Kidney capillary endothelial cell (primary cell): ENCODE results near the gene UMODL1.
"Not testable (repeated sequence)": the region's sequence is repeated elsewhere in the genome, so short reads cannot be mapped to it uniquely, and the experiment has no call there.

Experiments
- DNase-seq: peaks from one replicate; pipeline ENCODE4 v3.0.0-alpha.2; 2018; ENCODE audit warnings: low spot score

Gene UMODL1

DNA sequence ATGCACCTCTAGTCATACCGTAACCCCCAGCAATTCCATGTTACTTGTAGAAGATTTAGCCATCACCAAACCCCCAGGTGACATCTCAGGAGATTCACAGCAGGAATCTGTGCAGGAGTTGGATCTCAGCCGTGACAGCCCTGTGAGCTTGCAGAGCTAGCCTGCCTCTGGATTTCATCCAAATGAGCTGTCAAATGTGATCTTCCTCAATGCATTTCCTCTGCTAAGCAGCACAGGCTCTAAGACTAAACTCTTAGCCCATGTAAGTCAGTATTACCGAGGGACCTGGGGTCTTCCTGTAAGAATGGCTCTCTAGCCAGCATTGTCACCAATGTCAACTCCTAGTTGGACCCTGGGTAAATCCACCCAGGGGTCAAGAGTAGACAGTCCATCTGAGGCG is 41.7 kb downstream of the UMODL1 start:
- peak; percentile 44 for DNase-seq

DNA sequence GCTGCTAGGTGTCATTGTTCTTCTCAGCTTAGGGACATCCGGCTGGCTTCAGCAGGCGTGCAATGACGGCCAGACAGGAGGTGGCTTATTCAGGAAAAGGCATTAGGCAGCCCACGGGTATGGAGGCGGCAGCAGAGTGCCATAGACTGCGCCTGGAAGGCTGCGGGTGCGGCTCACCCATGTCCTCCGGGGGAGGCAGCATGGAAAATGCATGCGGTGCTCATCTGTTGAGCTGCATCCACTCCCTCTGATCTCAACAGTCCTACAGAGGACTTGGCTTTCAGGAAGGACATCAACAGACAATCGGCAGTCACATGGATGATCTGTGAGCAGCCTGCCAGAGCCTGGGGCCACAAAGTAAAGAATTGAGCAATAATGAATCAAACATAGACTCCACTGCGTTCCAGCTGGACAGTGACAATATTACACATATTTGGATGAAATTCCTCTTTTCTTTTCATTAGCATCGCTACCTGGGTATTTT is 42.9 kb downstream of the UMODL1 start:
- DNase-seq, result peak; percentile 30

DNA sequence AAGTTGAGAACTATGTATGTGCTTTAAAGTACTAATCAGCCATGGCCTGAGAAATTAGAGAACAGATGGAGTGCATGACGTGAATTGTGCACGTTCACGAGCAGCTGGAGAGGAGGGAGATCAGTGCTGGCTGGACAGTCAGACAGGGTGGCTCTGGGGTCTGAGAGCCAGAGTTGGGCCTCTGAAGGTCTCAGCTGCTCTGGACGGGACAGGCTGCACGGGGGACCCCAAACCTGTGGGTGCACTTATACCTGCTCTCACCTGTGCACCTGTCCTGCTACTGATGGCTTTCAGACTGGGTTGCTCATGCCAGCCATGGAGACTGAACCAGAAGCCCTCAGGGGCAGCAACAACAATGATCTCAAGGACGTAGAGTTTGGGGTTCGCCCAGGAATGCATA is 43.5 kb downstream of the UMODL1 start:
- no peak for DNase-seq

DNA sequence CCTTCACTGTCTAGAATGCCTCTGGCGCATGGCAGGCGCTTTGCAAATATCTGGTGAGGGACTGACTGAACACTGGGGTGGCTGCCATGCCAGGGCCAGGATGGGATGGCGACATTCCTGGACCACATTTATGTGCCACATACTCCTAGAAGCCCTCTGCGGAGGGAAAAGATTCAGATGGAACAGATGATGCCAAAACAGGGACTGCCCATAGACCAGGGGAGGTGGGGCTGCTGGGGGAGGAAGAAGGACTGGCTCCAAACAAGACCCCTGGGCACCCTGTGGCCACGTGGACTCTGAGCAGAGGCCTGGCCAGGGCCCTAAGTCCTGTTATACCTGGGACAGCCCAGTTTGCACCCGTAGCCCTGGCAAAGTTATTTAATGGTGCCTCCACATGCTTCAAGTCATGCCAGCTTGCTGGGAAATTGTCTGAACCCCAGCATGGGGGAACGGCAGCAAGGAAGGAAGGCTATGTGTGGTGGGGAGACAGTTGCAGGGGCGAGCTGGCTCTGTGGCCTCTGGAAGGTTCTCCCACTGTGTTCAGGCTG is 44.1 kb downstream of the UMODL1 start:
- DNase-seq, result no peak

DNA sequence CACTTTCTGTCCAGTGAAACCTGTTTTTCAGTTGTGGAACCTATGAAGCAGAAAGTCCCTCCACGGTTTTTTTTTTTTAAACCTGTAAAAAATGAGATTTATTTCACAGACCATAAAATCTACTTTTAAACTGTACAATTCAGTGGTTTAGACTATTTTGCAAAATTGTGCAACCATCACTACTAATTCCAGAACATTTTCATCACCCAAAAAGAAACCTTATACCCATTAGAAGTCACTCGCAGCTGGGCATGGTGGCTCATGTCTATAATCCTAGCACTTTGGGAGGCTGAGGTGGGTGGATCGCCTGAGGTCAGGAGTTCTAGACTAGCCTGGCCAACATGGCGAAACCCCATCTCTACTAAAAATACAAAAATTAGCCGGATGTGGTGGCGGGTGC is 45.4 kb downstream of the UMODL1 start:
- DNase-seq, result not testable (repeated sequence)

DNA sequence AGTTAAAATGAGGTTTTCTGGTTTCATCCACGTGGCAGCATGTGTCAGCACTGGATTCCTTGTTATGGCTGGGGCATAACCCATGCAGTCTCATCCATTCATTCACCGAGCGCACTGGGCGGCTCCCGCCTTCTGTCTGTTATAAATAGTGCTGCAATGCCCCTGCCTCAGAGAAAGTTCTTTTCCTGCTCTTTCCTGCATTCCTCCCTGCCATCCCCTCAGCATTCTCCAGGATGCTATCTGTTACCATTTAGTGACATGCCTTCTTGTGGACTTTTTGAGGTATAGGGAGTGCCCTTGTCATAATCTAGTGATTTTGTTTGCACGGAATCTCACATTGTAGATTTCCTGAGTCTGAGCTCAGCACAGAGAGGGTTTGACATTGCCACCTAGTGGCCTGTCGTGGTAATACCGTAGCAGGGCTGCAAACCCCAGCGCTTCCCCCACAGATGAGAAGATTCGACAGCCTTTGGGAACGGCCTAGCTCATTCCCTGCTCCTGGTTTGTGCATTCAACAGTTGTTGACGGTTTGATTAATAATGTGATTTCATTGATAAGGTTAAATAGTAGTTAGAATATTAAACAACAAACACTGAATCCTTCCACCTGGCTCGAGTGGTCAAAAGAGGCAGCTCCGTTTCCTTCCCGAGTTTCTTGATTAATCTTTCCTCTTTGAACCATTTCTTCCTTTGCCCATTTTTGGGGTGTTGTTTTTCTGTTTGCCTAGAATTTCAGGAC is 46.3 kb downstream of the UMODL1 start:
- DNase-seq, result peak; percentile 74

DNA sequence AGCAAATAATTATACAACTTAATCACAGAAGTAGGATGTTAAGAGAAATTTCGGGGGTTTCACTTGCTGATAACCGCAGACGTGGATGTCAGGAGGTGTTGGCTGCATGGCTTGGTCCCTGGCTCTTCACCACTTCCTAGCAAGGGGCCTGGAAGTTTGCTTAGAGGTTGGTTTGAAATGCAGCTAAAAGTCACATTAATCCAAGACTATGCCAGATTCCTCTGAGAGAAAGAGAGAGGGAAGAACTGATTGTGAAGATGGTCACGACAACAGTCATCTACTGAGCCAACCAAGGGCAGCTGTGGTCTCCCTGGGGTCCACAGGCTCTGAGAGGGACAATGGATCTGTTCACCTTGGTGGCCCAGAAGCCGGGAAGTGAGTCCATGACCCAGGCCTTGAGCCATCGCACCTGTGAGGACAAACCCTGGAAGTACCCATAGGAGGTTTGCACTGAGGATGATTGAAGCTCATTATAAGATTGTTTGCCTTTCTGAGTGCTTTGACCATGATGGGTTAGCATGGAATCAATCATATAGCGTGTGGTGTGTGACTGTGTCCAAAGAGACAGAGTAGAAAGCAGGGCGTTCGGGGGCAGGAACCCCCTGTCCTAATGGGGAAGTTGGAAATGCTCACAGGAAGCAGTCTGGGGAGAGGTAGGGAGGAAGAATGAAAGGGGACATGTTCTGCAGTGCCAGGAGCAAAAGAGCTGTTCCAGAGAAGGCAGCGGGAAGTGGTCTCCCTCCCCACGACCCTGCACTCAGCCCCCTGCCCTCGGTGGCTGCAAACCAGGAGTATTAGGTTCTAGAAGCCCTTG is 47.1 kb downstream of the UMODL1 start:
- no peak for DNase-seq

DNA sequence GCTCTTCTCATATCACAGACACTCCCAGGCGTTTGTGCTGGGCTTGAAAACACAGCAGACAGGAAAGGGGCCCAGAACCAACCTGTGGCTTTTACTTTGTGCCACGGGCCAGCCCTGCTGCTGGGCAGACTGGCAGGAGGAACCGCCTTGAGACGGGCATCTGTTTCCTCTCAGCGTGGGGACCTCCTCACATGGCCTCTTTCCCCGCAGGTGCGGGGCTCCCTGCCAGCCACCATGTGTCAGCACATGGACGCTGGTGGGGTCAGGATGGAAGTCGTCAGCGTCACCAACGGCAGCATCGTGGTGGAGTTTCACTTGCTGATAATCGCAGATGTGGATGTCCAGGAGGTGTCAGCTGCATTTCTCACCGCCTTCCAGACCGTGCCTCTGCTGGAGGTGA is 47.8 kb downstream of the UMODL1 start:
- no peak for DNase-seq

DNA sequence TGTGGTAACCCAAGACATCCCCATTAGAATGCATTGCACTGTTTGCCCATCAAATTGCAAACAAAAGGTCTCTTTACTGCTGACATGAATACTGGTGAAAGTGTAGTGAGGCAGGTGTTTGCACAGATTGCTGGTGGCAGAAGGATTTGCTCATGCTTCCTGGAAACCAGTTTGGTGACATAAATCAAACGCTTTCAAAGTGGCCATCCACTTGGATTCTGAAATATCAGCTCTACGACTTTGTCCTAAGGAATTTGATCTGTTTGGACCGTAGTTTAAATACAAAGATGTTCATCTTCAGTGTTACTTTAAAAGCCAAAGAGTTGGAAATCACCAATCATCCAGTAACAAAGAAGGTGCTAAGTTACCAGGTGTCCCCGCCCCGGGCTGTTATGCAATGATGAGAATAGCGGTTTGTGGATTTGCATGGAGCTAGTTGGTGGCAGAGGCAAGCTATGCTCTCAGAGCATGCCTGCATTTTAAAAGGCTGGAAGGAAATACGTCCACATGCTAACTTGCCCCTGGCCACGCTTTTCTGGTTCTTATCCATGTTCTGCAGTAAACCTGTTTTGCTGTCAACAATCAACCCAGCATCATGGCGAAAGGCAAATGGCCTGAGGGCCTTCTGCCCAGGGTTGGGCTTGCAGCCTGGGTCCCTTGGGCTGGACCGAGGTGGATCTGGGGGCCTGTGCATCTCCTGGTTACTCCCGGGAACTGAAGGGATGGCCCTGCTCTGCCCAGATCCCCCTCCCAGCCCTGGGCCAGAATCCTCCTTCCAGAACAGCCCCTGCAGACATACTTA is 49.2 kb downstream of the UMODL1 start:
- DNase-seq, result no peak

DNA sequence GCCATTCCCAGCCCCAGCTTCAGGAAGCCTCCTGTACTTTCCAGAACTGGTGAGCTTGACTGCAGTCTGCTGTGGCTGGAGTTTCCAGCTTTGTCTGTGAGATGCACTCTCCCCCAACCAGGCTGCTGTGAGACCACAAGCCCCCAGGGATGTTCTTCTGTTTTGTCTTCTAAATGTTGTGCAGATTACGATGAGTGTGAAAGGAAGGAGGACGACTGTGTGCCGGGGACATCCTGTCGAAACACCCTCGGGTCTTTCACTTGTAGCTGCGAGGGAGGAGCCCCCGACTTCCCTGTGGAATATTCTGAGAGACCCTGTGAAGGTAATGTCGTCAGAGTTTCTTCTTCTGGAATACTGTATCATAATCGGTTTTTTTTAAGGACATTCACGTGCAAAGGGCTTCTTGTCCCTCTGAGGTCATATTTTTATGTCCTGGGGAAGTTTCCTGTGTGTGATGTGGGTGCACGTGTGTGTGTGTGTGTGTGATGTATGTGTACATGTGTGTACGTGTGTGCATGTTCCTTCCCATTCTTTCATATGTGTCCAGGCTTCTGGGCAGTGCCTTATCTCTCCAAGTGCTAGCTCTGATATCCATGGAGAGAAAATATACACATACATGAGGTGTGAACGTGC is 49.9 kb downstream of the UMODL1 start:
- DNase-seq, result no peak

DNA sequence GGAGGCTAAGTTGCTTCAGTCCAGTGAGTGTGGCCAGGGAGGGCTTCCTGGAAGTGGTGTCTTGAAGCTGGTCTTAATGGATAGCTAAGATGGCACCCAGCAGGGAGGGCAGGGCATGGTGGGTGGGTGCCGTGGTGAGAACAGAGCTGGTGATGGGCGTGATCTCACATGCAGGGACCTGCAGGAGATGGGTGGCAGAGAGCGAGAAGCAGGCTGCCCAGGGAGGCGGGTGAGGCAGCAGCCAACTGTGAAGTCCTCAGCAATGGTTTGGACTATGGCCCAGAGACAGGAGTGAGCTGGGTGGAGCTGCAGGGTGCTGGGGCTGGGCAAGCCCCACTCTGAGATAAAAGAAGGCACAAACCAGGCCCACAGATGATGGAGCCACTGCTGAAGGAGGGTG is 50.7 kb downstream of the UMODL1 start:
- DNase-seq, result no peak

DNA sequence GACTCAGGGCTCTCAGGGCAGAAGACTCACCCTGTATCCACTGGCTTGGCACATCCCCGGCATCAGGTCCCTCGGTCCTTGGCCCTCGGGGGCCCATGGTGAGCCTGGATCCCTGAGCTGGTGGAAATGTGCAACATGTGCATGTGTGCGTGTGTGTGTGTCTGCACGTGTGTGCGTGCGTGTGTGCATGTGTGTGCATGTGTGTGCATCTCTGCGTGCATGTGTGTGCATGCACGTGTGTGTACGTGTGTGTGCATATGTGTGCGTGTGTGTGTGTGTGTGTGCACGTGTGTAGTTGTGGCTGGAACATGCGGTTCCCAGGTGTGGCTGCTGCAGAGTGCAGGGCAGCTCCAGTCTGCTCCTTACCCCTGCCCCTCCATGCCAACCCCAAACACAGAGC is 51.3 kb downstream of the UMODL1 start:
- DNase-seq, result no peak

DNA sequence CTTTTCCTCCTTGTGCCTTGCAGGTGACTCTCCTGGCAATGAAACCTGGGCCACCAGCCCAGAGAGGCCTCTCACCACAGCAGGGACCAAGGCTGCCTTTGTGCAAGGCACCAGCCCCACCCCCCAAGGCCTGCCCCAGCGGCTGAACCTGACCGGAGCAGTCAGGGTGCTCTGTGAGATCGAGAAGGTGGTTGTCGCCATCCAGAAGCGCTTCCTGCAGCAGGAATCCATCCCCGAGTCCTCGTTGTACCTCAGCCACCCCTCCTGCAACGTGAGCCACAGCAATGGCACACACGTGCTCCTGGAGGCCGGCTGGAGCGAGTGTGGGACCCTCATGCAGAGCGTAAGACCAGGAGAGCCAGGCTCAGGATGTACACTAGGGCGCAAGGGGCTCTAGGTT is 51.7 kb downstream of the UMODL1 start:
- no peak for DNase-seq

DNA sequence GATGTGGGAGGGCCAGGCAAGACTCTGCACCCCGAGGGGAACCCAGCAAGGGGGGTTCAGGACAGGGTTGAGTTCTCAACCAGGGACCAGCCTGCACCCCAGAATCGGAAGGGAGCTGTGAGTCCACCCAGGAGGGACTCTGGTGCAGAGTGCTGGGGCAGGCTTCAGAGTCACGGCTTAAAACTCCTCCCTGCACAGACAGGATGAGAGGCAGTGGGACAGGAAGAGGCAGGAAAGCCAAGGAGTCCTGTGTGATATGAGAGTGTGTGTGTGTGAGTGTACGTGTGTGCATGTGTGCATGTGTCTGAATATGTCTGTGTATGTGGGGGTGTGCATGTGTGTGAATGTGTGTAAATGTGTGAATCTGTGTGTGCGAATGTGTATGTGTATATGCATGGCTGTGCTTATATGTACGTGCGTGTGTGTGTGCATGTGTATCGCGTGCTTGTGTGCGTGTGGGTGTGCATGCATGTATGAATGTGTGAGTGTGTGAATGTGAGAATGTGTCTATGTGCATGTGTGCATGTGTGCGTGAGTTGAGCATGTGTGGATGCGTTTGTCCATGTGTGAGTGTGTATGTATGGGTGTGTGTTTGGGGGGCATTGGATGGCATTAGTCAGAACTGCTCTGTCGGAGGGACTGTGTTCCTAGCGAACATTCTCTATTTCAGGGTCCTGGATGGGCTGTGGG is 52.2 kb downstream of the UMODL1 start:
- DNase-seq, result no peak

DNA sequence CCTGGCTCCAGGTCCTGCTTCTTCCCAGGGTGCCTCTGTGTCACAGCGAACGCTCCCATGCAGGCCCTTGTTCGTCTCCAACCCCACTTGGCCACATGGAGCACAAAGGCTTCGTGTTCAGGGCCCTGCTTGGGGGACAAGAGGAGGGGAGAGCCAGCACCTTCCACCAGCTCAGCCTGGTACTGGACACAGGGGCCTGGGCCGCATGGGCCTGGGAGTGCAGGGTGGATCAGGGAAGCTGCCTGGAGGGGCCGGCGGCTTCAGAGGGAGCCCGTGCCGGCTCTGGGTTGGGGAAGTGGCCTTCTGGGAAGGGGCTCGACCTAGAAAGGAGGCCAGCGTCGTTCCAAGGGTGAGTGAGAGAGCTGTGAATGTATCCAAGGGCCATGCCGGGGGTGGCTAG is 53.0 kb downstream of the UMODL1 start:
- DNase-seq, result no peak

DNA sequence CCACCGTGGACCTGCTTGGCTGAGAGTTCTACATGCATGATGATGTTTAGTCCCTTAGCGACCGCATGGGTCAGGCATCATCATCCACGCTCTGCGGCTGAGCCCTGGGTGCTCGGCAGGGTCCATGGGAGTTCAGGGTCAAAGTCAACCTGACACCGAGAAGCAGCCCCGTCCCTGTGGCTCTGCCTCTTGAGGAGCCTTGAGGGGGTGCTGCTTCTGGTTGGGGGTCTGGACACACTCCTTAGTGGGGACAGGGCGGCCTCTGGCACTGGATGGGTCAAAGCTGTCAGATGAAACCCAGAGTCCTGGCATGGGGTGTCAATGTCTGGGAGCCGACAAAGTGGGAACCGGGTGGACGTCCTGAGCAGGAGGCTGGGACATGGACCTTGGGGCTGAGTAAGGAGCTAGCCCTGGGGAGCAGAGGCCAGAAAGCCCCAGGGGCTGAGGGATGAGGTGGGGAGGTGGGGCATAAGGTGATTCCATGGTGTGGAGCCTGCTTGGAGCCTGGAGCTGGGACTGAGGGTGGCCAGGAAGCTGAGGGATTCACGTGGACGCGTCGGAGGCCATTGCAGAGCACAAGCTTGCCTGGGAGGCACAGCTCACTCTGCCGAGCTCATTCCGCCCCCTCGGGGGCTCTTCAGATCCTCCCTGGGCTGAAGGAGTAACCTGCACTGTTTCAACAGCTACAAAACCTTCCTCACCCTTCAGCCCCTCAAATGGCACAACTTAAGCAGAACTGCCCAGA is 53.9 kb downstream of the UMODL1 start:
- no peak for DNase-seq

DNA sequence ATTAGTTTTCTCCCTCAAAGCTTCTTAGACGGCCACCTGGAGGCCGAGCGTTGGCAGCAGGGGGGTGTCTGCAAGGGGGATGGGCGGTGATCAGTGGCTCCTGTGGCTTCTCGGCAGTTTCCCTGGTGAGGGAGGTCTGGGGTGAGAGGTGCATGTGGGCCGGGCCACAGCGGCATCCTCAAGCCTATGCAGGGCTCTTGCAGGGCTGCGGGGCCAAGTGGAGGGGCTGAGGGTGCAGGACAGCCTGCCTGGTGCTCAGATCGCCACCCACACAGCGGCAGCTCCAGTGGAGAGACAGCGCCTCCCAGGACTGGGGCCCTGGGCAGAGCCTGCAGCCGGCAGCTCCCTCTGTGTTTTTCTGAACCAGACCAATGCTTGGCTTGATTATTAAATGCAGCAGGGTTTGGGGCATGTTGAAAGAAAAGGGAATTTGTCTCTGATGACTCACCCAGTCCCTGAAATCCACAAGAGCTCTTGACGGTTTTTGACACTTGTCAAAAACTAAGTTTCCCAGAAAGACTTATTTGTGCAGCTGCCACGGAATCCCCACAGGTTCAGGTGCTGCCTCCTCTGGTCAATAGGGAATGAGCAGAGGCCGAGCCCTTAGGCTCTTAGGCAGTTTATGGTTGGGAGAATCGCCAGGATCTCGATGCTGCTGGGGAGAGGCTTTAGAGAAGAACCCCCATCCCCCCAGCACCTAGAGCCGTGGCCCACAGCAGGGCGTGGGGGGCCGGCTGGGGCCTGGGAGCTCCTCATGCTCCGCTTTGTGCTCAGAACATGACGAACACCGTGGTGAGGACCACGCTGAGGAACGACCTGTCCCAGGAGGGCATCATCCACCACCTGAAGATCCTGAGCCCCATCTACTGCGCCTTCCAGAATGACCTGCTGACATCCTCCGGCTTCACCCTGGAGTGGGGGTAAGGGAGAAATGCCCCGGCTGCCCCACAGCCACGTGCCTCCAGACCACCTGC is 54.7 kb downstream of the UMODL1 start:
- DNase-seq, result no peak

DNA sequence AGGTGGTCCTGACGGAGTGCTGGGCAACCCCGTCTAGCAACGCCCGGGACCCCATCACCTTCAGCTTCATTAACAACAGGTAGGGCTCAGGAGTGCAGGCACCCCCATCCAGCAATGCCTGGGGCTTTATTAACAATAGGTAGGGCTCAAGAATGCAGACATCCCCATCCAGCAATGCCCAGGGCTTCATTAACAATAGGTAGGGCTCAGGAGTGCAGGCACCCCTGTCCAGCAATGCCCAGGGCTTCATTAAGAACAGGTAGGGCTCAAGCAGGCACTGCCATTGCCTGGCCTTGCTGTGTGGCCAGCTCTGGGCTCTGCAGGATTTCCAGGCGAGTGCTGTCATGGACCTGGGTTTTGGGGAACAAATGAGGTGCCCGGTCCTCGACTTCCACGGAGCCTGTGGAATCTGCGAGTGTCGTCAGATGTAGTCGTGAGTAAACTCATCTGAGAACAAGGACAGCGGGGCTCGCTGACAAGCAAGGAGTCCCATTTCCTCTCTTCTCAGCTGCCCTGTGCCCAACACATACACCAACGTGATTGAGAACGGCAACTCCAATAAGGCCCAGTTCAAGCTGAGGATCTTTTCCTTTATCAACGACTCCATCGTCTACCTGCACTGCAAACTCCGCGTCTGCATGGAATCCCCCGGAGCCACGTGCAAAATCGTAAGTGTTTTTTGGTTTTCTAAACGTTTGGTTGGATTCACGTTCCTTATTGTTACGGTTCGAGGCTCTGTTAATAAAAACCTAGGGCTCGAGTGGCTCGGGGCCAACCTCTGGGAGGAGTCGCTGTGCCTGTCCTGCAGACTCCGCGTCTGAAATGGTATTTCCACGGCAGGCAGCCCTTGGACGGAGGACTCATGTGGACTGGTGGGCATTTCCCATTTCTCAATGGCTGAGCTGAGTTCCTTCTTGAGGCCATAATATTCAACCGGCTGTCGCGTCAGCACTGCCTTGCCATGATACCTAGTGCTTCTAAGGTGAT is 56.3 kb downstream of the UMODL1 start:
- DNase-seq, result no peak
